Activated T-cell treated with anti-CD3 and anti-CD28 coated beads, Interleukin-2, amount 50 U/mL, for 4 hours (primary cell): Measurements from ENCODE around the gene PIEZO1. TPM values are rescaled to one million over a fixed set of nuclear protein-coding genes. Genes with fewer than 3 reads are reported as not detected.
A peak's percentile ranks its signal among the peaks of the same experiment; 100 is the strongest.
"Not testable (repeated sequence)": the region's sequence is repeated elsewhere in the genome, so short reads cannot be mapped to it uniquely, and the experiment has no call there.

Experiments used
- ATAC-seq, 2 donors: fragments of 200-7000 bp; cut with Tn5 transposase; one replicate each; pipeline ENCODE4 v1.10.0; 2021
- DNase-seq: peaks from one replicate; pipeline ENCODE4 v3.0.0-alpha.2; 2020
- H3K27me3 Mint-ChIP-seq: one replicate; pipeline ENCODE4 v1.8.0; 2021; ENCODE audit warnings: low read depth, mixed read lengths
- H3K36me3 Mint-ChIP-seq: one replicate; pipeline ENCODE4 v1.8.0; 2022; ENCODE audit warnings: mixed read lengths; ENCODE audit not compliant: insufficient read depth
- H3K4me1 Mint-ChIP-seq: one replicate; pipeline ENCODE4 v1.8.0; 2021; ENCODE audit warnings: low read depth, mixed read lengths
- H3K4me3 Mint-ChIP-seq: one replicate; pipeline ENCODE4 v1.8.0; 2021; ENCODE audit warnings: mild to moderate bottlenecking, moderate library complexity, mixed read lengths
- H3K9me3 Mint-ChIP-seq: one replicate; pipeline ENCODE4 v1.8.0; 2021; ENCODE audit warnings: mixed read lengths
- total RNA-seq, 3 donors: library from RNA; stranded (reverse); gene quantifications; one replicate each; pipeline ENCODE4 v1.2.1, GENCODE V29; 2021

The PIEZO1 gene, protein sequence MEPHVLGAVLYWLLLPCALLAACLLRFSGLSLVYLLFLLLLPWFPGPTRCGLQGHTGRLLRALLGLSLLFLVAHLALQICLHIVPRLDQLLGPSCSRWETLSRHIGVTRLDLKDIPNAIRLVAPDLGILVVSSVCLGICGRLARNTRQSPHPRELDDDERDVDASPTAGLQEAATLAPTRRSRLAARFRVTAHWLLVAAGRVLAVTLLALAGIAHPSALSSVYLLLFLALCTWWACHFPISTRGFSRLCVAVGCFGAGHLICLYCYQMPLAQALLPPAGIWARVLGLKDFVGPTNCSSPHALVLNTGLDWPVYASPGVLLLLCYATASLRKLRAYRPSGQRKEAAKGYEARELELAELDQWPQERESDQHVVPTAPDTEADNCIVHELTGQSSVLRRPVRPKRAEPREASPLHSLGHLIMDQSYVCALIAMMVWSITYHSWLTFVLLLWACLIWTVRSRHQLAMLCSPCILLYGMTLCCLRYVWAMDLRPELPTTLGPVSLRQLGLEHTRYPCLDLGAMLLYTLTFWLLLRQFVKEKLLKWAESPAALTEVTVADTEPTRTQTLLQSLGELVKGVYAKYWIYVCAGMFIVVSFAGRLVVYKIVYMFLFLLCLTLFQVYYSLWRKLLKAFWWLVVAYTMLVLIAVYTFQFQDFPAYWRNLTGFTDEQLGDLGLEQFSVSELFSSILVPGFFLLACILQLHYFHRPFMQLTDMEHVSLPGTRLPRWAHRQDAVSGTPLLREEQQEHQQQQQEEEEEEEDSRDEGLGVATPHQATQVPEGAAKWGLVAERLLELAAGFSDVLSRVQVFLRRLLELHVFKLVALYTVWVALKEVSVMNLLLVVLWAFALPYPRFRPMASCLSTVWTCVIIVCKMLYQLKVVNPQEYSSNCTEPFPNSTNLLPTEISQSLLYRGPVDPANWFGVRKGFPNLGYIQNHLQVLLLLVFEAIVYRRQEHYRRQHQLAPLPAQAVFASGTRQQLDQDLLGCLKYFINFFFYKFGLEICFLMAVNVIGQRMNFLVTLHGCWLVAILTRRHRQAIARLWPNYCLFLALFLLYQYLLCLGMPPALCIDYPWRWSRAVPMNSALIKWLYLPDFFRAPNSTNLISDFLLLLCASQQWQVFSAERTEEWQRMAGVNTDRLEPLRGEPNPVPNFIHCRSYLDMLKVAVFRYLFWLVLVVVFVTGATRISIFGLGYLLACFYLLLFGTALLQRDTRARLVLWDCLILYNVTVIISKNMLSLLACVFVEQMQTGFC (N-terminal part only)
- 100 to 1,000 TPM; 116 to 171 (median 139) TPM for total RNA-seq

DNA sequence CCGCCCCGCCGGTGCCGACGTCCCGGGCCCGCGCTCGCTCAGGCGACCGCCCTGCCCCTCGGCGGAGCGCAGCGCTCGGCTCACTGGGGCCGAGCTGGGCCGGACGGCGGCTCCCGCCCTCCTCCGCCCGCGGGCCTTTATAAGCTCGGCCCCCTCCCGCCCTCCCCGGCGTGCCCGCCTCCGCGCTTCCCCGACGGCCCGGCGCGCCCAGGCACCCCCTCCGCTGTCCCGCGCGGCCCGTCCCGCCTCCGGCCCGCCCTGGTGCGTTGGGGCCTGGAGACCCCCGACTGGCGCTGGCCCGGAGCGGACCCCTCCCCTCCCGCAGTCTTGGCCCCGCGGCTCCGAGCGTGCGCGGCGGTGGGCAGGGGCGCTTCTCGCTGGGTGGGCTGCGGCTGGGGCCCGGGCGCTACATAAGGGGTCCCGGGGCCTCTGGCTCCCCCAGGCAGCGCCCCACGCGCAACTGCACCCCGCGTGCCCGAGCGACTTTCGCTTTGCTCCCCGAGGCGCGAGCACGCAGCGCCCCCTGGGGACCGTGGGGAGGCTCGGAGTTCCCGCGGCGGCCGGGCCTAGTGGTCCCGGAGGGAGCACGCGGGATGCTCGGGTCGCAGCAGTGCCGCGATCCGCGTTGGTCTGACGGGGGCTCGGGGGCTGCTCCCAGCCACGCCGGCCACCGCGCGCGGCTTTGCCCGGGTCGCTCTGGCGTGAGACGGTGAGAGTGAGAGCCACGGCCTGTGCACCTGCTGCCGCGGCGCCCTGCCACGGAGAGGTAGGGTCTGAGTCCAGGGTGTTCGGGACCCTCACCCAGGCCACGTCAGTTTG lies at the start of gene PIEZO1:
Gene PIEZO1 (minus strand): TSS at position 115 of the 819 bp plus-strand sequence. CDS start 256 bp downstream, outside the sequence.
- H3K9me3 Mint-ChIP-seq, result no peaks in the 10 kb centered on the region

DNA sequence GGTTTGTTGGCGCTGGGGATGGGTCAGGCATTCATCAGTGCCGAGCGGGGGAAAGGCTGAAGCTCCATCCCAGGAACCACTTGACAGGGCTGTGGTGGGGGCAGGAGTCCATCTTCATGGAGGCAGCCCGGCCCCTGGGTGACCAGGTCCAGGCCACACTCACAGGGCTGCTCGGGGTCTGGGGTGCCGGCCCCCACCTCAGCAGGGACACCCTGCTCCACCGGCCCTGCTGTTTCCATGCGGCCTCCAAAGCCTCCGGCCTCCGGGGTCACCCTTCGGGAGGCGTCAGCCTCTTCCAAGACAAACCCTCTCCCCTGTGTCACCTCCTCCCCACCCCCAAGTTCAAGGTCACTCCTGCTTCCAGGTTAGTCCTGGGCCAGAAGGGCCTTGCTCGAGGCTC lies 49.6 kb upstream of the PIEZO1 start:
- ATAC-seq, result no peak
- DNase-seq, result no peak
- no peaks in the 10 kb centered on the region for H3K27me3 Mint-ChIP-seq
- H3K4me3 Mint-ChIP-seq, result no peak overlapping the region
- no peaks in the 10 kb centered on the region for H3K4me1 Mint-ChIP-seq
- no peaks in the 10 kb centered on the region for H3K9me3 Mint-ChIP-seq
- H3K36me3 Mint-ChIP-seq, result peaks cover 3% of the 10 kb centered on the region

More for the DNA sequence above, at the start of gene PIEZO1:
- H3K27me3 Mint-ChIP-seq, result no peaks in the 10 kb centered on the region
- peak; percentile 15 to 19 for ATAC-seq
- H3K36me3 Mint-ChIP-seq, result no peaks in the 10 kb centered on the region
- H3K4me3 Mint-ChIP-seq, result peak within 1 kb of the TSS; percentile 87
- peak; percentile 89 for DNase-seq
- H3K4me1 Mint-ChIP-seq, result peaks cover 45% of the 10 kb centered on the region

DNA sequence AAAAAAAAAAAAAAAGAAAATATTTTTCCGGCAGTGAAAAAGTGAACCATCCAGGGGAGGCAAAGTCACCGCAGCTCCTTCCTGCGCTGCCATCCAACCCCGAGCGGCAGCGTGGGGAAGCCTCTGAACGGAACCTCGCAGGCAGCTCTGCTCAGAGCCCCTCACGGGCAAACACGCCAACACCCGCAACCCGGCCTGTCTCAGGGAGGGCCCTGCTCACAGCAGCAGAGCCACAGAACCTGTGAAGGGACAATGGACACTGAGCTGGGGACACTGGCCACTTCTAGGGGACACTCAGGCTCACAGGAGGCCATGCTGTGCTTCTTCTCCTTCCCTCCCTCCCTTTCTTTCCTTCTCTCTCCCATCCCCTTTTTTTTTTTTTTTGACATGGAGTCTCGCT lies 48.1 kb upstream of the PIEZO1 start:
- Mint-ChIP-seq H3K36me3 (peaks cover 3% of the 10 kb centered on the region), H3K4me1 (no peaks in the 10 kb centered on the region), H3K9me3 (no peaks in the 10 kb centered on the region), H3K27me3 (no peaks in the 10 kb centered on the region), H3K4me3 (no peak overlapping the region)
- ATAC-seq (no peak), DNase-seq (no peak)

DNA sequence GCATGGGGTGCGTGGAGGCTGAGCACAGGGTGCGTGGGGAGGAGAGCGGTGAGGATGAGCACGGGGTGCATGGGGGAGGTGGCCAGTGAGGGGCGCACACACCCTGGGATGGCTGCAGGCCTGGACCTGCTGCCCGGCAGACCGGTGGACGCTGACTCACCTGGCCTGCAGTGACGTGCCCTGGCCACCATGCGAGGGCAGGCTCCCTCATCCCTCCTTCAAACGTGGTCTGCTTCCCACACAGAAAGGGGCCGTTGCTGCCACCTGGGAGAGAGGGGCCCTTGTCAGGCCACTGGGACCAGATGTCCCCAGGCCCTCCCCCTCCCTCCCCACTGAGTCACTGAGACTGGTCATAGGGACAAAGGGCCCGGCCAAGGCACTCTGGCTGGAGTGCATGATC lies 46.8 kb upstream of the PIEZO1 start:
- no peak for ATAC-seq
- DNase-seq, result no peak
- no peaks in the 10 kb centered on the region for H3K9me3 Mint-ChIP-seq
- H3K4me1 Mint-ChIP-seq, result no peaks in the 10 kb centered on the region
- peaks cover 3% of the 10 kb centered on the region for H3K36me3 Mint-ChIP-seq
- H3K4me3 Mint-ChIP-seq, result no peak overlapping the region
- no peaks in the 10 kb centered on the region for H3K27me3 Mint-ChIP-seq

DNA sequence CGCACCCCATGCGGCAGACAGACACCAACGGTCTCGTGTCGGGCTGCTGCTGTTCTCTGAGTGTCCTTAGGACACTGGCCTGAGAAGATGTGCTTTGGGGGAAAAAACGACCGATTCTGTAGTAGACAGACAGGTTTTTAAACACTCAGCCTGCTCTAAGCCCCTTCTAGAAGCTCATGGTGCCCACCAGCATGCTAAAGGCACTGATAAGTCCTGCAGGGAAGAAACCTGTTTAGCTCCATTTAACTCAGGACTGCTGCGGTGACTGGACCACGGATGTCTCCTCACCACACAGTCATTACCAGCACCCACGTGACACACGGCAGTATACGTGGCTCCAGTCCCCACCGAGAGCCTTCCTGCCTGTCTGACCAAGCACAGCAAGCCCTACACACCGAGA lies 45.8 kb upstream of the PIEZO1 start:
- no peaks in the 10 kb centered on the region for H3K9me3 Mint-ChIP-seq
- no peaks in the 10 kb centered on the region for H3K4me1 Mint-ChIP-seq
- no peak for ATAC-seq
- no peak overlapping the region for H3K4me3 Mint-ChIP-seq
- H3K36me3 Mint-ChIP-seq, result peaks cover 3% of the 10 kb centered on the region
- no peak for DNase-seq
- no peaks in the 10 kb centered on the region for H3K27me3 Mint-ChIP-seq

DNA sequence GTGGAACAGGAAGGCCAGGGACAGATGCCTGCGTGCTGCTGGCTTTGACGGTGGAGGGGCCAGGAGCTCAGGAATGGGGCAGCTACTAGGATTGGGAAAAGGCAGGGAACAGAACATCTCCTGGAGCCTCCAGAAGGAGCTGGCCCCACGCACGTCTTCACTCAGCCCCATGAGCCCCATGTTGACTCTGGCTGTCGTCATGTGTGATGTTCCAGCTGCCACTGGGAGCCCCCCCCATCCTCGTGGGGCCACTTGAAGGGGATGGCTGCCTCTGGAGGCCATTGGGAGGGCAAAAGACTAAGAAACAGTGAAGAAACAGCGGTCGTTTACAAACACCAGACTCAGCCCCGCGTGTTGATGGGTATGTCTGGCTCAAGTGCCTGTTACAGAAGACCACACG lies 45.2 kb upstream of the PIEZO1 start:
- Mint-ChIP-seq H3K9me3 (no peaks in the 10 kb centered on the region), H3K36me3 (peaks cover 1% of the 10 kb centered on the region), H3K27me3 (no peaks in the 10 kb centered on the region), H3K4me3 (no peak overlapping the region), H3K4me1 (no peaks in the 10 kb centered on the region)
- DNase-seq (no peak), ATAC-seq (no peak)

DNA sequence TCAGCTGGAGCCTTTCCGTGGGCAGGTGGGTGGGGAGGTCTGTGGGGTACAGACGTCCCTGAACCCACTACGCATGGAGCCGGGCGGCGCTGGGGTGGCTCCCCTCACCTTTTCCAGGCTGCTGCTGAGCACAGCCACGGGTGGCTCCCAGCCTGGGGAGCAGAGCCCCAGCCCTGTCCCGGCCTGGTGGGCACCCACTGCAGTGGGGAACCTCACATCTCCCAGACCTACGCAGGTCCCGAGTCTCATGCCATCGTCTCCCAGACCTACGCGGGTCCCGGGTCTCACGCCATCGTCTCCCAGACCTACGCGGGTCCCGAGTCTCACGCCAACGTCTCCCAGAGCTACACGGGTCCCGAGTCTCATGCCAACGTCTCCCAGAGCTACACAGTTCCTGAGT lies 43.7 kb upstream of the PIEZO1 start:
- Mint-ChIP-seq H3K4me3 (no peak overlapping the region), H3K36me3 (no peaks in the 10 kb centered on the region), H3K27me3 (no peaks in the 10 kb centered on the region), H3K9me3 (no peaks in the 10 kb centered on the region), H3K4me1 (no peaks in the 10 kb centered on the region)
- DNase-seq, result no peak
- no peak for ATAC-seq

DNA sequence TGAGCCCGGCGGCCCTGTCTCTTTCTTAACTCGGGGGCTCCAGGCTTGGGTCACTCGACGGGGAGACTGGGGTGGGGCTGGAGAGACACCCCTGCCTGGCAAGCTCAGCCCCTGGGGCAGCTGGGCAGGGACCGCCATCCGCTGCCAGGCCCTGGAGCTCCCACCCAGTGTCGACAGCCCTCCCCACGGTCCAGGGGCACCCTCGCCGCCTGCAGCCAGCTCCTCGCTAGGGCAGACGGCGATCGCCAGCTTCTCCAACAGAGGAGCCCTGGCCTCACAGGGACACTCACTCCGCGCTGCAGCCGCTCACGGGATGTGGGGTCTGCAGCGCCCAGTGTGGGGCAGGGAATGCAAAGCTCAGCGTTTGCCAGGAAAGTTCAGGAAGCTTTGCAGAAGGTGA lies 42.7 kb upstream of the PIEZO1 start:
- ATAC-seq (no peak), DNase-seq (no peak)
- Mint-ChIP-seq H3K27me3 (no peaks in the 10 kb centered on the region), H3K9me3 (no peaks in the 10 kb centered on the region), H3K4me1 (no peaks in the 10 kb centered on the region), H3K36me3 (peaks cover 1% of the 10 kb centered on the region), H3K4me3 (no peak overlapping the region)

DNA sequence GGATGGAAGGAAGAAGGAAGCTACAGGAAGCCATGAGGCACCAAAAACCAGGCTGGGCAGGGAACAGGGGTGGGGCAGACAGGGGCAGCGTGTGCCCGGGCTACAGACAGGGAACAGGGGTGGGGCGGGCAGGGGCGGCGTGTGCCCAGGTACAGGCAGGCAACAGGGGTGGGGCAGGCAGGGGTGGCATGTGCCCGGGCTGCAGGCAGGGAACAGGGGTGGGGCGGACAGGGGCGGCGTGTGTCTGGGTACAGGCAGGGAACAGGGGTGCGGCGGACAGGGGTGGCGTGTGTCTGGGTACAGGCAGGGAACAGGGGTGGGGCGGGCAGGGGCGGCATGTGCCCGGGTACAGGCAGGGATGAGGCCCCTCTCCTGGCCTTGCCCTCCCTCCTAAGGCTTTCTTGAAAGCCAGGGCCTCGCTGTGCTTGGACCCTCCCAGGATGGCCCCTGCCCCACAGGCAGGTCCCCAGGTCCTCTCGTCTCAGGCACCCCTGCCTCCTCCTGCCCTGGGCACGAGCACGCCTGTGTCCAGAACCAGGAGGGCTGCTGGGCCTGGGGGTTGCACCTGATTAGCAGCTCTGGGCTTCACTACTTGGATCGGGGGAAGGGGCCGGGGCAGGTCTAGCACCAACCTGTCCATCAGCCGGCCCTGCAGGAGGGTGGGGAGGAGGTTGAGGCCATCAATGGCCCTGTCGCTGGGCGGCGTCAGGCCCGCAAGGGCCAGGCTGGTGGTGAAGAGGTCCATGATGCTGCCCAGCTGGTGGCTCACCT lies 41.2 kb upstream of the PIEZO1 start:
- Mint-ChIP-seq H3K9me3 (no peaks in the 10 kb centered on the region), H3K4me1 (no peaks in the 10 kb centered on the region), H3K4me3 (no peak overlapping the region), H3K36me3 (peaks cover 3% of the 10 kb centered on the region), H3K27me3 (no peaks in the 10 kb centered on the region)
- DNase-seq (no peak), ATAC-seq (no peak)

DNA sequence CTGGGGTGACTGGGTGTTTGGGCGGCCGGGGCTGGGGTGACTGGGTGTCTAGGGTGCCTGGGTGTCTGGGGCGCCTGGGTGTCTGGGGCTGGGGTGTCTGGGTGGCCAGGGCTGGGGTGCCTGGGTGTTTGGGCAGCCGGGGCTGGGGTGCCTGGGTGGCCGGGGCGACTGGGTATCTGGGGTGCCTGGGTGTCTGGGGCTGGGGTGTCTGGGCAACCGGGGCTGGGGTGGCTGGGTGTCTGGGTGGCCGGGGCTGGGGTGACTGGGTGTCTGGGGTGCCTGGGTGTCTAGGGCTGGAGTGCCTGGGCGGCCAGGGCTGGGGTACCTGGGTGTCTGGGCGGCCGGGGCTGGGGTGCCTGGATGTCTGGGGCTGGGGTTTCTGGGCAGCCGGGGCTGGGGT lies 40.1 kb upstream of the PIEZO1 start:
- no peaks in the 10 kb centered on the region for H3K9me3 Mint-ChIP-seq
- H3K4me1 Mint-ChIP-seq, result no peaks in the 10 kb centered on the region
- no peak overlapping the region for H3K4me3 Mint-ChIP-seq
- peaks cover 3% of the 10 kb centered on the region for H3K36me3 Mint-ChIP-seq
- ATAC-seq (no peak), DNase-seq (no peak)
- no peaks in the 10 kb centered on the region for H3K27me3 Mint-ChIP-seq

DNA sequence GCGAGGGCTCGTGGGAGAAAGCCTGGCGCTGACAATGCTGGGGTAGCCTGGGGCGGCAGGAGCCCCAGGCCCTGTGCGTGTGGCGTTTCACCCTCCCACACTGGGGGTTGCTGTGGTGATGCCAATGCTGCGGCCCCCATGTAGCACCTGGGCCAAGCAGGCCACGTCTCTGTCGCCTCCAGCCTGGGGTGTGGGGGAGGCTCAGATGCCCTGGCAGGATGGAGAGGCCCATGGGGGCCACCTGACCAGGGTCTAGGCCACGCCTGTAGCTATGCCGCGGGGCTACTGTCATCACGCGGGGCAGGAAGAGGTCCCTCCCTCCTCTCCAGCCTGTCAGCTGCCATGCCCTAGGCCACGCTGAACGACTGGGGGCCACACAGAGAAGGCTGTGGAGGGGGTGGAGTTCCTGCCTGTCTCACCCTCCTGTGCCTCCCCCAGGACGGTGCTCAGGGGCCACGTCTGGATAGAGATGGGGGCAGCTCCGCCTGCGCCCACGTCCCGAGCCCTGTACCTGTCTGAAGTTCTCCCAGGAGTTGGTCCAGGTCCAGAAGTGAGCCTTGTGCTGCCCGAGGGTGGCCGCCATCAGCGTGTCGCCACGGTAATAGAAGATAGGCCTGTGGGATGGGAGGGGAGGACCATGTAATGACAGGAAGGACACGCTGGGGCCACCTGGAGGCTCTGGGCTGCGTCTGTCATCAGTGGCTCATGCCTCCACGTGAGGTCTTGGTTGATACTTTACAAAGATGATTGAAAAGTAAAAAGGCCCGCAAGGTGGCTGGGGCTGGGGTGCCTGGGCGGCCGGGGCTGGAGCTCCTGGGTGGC lies 39.4 kb upstream of the PIEZO1 start:
- no peak for DNase-seq
- no peak for ATAC-seq
- Mint-ChIP-seq H3K4me3 (no peak overlapping the region), H3K36me3 (peaks cover 3% of the 10 kb centered on the region), H3K27me3 (no peaks in the 10 kb centered on the region), H3K4me1 (no peaks in the 10 kb centered on the region), H3K9me3 (no peaks in the 10 kb centered on the region)

DNA sequence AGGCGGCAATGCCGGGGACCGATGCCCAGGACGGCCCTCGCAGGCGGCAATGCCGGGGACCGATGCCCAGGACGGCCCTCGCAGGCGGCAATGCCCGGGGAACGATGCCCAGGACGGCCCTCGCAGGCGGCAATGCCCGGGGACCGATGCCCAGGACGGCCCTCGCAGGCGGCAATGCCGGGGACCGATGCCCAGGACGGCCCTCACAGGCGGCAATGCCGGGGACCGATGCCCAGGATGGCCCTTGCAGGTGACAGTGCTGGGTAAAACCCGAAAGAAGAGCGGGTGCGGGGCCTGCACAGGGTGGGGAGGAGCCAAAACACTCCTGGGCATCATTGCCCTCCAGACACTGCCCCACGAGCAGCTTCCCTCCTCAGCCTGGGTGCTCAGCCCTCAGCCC lies 38.6 kb upstream of the PIEZO1 start:
- not testable (repeated sequence) for H3K36me3 Mint-ChIP-seq, ATAC-seq, H3K9me3 Mint-ChIP-seq, DNase-seq, H3K27me3 Mint-ChIP-seq, H3K4me1 Mint-ChIP-seq, H3K4me3 Mint-ChIP-seq
